ENCODE measurements around the gene DHX38. TPM values are rescaled to one million over a fixed set of nuclear protein-coding genes. Genes with fewer than 3 reads are reported as not detected.

Gene DHX38
- total and polyA plus RNA-seq, 2 of the 13 experiments (the other 11 are each of a cell fraction or from before 2014, with no cell fraction given) = 54.4 to 85.9 TPM

GRCh38 chr16:72092832-72093447 lies 707 bp upstream of the DHX38 start (continued):
- TF ChIP-seq, protein P1, sequence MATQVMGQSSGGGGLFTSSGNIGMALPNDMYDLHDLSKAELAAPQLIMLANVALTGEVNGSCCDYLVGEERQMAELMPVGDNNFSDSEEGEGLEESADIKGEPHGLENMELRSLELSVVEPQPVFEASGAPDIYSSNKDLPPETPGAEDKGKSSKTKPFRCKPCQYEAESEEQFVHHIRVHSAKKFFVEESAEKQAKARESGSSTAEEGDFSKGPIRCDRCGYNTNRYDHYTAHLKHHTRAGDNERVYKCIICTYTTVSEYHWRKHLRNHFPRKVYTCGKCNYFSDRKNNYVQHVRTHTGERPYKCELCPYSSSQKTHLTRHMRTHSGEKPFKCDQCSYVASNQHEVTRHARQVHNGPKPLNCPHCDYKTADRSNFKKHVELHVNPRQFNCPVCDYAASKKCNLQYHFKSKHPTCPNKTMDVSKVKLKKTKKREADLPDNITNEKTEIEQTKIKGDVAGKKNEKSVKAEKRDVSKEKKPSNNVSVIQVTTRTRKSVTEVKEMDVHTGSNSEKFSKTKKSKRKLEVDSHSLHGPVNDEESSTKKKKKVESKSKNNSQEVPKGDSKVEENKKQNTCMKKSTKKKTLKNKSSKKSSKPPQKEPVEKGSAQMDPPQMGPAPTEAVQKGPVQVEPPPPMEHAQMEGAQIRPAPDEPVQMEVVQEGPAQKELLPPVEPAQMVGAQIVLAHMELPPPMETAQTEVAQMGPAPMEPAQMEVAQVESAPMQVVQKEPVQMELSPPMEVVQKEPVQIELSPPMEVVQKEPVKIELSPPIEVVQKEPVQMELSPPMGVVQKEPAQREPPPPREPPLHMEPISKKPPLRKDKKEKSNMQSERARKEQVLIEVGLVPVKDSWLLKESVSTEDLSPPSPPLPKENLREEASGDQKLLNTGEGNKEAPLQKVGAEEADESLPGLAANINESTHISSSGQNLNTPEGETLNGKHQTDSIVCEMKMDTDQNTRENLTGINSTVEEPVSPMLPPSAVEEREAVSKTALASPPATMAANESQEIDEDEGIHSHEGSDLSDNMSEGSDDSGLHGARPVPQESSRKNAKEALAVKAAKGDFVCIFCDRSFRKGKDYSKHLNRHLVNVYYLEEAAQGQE (IDR thresholded peaks at IDR 0.05; ENCODE audit: borderline replicate concordance in 1 of 2, low read depth in 1 of 2, low read length in 2 of 2) = 0 out of 4 replicates have a peak, but pooled peaks of 1 of the 2 experiments have one; percentile 9
- TF ChIP-seq ZNF570 (CRISPR knock-in tag; IDR thresholded peaks at IDR 0.05; ENCODE audit: borderline replicate concordance) (0 out of 2 replicates have a peak, but pooled peaks have one; percentile 36), ZBTB8A (CRISPR knock-in tag; IDR thresholded peaks at IDR 0.05; ENCODE audit: borderline replicate concordance, low read depth) (peak; percentile 71; the same call in 1 of the 2 replicates), GTF3A (CRISPR knock-in tag; conservative IDR thresholded peaks at IDR 0.05) (0 out of 2 replicates have a peak, but pooled peaks have one; percentile 31), NFIB (CRISPR knock-in tag; IDR thresholded peaks at IDR 0.05; ENCODE audit: borderline replicate concordance) (no peak), ZNF614 (CRISPR knock-in tag; IDR thresholded peaks at IDR 0.05; ENCODE audit: borderline replicate concordance) (0 out of 2 replicates have a peak, but pooled peaks have one; percentile 21), ZNF292 (CRISPR knock-in tag; IDR thresholded peaks at IDR 0.05; ENCODE audit: borderline replicate concordance, low read depth) (peak; percentile 19; the same call in 1 of the 2 replicates), ZNF510 (CRISPR knock-in tag; IDR thresholded peaks at IDR 0.05; ENCODE audit: low read depth) (0 out of 2 replicates have a peak, but pooled peaks have one; percentile 54), ZNF317 (CRISPR knock-in tag; IDR thresholded peaks at IDR 0.05) (no peak; the same call in 1 of the 2 replicates), ZNF33A (CRISPR knock-in tag; IDR thresholded peaks at IDR 0.05; ENCODE audit: borderline replicate concordance) (peak; percentile 32; the same call in 1 of the 2 replicates), ZNF7 (CRISPR knock-in tag; IDR thresholded peaks at IDR 0.05) (peak; percentile 85), ZNF34 (CRISPR knock-in tag; IDR thresholded peaks at IDR 0.05; ENCODE audit: borderline replicate concordance) (peak; percentile 85; the same call in 1 of the 2 replicates), ZNF101 (CRISPR knock-in tag; IDR thresholded peaks at IDR 0.05; ENCODE audit: borderline replicate concordance, low read depth) (0 out of 2 replicates have a peak, but pooled peaks have one; percentile 60), ZNF761 (CRISPR knock-in tag; conservative IDR thresholded peaks at IDR 0.05) (0 out of 2 replicates have a peak, but pooled peaks have one; percentile 67), MED13 (CRISPR knock-in tag; IDR thresholded peaks at IDR 0.05) (no peak), NONO (IDR thresholded peaks at IDR 0.05) (no peak), NONO (CRISPR knock-in tag; conservative IDR thresholded peaks at IDR 0.05) (0 out of 2 replicates have a peak, but pooled peaks have one; percentile 43), ZNF543 (CRISPR knock-in tag; IDR thresholded peaks at IDR 0.05) (0 out of 2 replicates have a peak, but pooled peaks have one; percentile 58)
- TF ChIP-seq, protein P2, sequence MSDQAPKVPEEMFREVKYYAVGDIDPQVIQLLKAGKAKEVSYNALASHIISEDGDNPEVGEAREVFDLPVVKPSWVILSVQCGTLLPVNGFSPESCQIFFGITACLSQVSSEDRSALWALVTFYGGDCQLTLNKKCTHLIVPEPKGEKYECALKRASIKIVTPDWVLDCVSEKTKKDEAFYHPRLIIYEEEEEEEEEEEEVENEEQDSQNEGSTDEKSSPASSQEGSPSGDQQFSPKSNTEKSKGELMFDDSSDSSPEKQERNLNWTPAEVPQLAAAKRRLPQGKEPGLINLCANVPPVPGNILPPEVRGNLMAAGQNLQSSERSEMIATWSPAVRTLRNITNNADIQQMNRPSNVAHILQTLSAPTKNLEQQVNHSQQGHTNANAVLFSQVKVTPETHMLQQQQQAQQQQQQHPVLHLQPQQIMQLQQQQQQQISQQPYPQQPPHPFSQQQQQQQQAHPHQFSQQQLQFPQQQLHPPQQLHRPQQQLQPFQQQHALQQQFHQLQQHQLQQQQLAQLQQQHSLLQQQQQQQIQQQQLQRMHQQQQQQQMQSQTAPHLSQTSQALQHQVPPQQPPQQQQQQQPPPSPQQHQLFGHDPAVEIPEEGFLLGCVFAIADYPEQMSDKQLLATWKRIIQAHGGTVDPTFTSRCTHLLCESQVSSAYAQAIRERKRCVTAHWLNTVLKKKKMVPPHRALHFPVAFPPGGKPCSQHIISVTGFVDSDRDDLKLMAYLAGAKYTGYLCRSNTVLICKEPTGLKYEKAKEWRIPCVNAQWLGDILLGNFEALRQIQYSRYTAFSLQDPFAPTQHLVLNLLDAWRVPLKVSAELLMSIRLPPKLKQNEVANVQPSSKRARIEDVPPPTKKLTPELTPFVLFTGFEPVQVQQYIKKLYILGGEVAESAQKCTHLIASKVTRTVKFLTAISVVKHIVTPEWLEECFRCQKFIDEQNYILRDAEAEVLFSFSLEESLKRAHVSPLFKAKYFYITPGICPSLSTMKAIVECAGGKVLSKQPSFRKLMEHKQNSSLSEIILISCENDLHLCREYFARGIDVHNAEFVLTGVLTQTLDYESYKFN (CRISPR knock-in tag; conservative IDR thresholded peaks at IDR 0.05) = no peak
- TF ChIP-seq, protein P3, sequence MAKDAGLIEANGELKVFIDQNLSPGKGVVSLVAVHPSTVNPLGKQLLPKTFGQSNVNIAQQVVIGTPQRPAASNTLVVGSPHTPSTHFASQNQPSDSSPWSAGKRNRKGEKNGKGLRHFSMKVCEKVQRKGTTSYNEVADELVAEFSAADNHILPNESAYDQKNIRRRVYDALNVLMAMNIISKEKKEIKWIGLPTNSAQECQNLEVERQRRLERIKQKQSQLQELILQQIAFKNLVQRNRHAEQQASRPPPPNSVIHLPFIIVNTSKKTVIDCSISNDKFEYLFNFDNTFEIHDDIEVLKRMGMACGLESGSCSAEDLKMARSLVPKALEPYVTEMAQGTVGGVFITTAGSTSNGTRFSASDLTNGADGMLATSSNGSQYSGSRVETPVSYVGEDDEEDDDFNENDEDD (CRISPR knock-in tag; IDR thresholded peaks at IDR 0.05; ENCODE audit: borderline replicate concordance) = no peak
